IPS-NIHi7 (cell line): ENCODE results near the gene ULBP1.
"Not testable (repeated sequence)": the region's sequence is repeated elsewhere in the genome, so short reads cannot be mapped to it uniquely, and the experiment has no call there.

ENCODE experiments used
- DNase-seq: peaks from one replicate; pipeline ENCODE4 v3.0.0; 2012; ENCODE audit warnings: mixed read lengths; ENCODE audit errors: extremely low spot score

ULBP1 gene

GRCh38 chr6:149933461-149933860 lies 30.3 kb upstream of the ULBP1 start:
- DNase-seq = no peak

GRCh38 chr6:149934249-149935156 lies 29.2 kb upstream of the ULBP1 start:
- peak; percentile 32 for DNase-seq

GRCh38 chr6:149935246-149935645 lies 28.5 kb upstream of the ULBP1 start:
- no peak for DNase-seq

GRCh38 chr6:149935668-149936067 lies 28.1 kb upstream of the ULBP1 start:
- no peak for DNase-seq

GRCh38 chr6:149936743-149937142 lies 27.0 kb upstream of the ULBP1 start:
- DNase-seq = no peak

- not testable (repeated sequence) for DNase-seq
Measured at GRCh38 chr6:149938013-149938570, 25.7 kb upstream of the ULBP1 start.

GRCh38 chr6:149938571-149939355 lies 25.0 kb upstream of the ULBP1 start:
- no peak for DNase-seq

- DNase-seq = no peak
Measured at GRCh38 chr6:149939356-149939648, 24.4 kb upstream of the ULBP1 start.

- no peak for DNase-seq
Measured at GRCh38 chr6:149939909-149940671, 23.7 kb upstream of the ULBP1 start.

GRCh38 chr6:149940672-149940982 lies 23.1 kb upstream of the ULBP1 start:
- no peak for DNase-seq

GRCh38 chr6:149941583-149942460 lies 21.9 kb upstream of the ULBP1 start, which contains the start of gene ULBP2:
Gene ULBP2, plus strand, starts transcription at chr6:149942014. Its CDS starts 59 bp downstream, at chr6:149942073.
- peak; percentile 85 for DNase-seq

GRCh38 chr6:149942461-149942829 lies 21.3 kb upstream of the ULBP1 start:
- no peak for DNase-seq

GRCh38 chr6:149943321-149943720 lies 20.4 kb upstream of the ULBP1 start:
- not testable (repeated sequence) for DNase-seq

- not testable (repeated sequence) for DNase-seq
Measured at GRCh38 chr6:149945276-149945675, 18.5 kb upstream of the ULBP1 start.

- not testable (repeated sequence) for DNase-seq
Measured at GRCh38 chr6:149946631-149947030, 17.1 kb upstream of the ULBP1 start.

- not testable (repeated sequence) for DNase-seq
Measured at GRCh38 chr6:149947533-149947932, 16.2 kb upstream of the ULBP1 start.

- no peak for DNase-seq
Measured at GRCh38 chr6:149948011-149948410, 15.7 kb upstream of the ULBP1 start.

GRCh38 chr6:149948616-149949015 lies 15.1 kb upstream of the ULBP1 start:
- no peak for DNase-seq

- DNase-seq = no peak
Measured at GRCh38 chr6:149950423-149950822, 13.3 kb upstream of the ULBP1 start.

GRCh38 chr6:149951096-149951495 lies 12.6 kb upstream of the ULBP1 start:
- no peak for DNase-seq

GRCh38 chr6:149951626-149952025 lies 12.1 kb upstream of the ULBP1 start:
- DNase-seq = no peak
